HG02981 (cell line): ENCODE results near the gene TNS3.

ENCODE experiments used
- ATAC-seq: cut with Tn5 transposase; IDR thresholded peaks from one replicate; pipeline ENCODE4 v1.9.1; 2021; ENCODE audit warnings: mild to moderate bottlenecking, moderate library complexity; ENCODE audit not compliant: unreplicated experiment

Gene TNS3

GRCh38 chr7:47414342-47415317 lies 167.3 kb downstream of the TNS3 start:
- no peak for ATAC-seq

GRCh38 chr7:47413526-47414341 lies 168.2 kb downstream of the TNS3 start:
- ATAC-seq: no peak

DNA sequence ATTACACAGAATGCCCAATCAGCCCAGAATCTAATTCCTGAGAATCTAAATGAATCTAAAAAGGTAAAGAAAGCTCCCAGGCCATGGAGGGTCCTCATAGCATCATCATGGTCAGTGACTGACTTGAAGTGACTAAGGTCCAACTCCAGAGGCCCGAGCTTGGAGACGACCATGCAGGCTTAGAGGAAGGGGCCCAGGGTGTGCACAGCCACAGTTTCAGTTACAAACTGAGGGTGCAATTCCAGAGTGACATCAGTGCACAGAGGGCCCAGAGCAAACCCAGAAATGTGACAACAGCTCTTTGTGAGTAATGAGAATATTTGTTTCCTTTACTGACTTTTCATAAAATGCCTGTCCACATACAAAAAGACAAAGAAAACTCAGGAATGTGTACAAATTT lies 170.0 kb downstream of the TNS3 start:
- no peak for ATAC-seq

GRCh38 chr7:47411281-47411869 lies 170.5 kb downstream of the TNS3 start:
- no peak for ATAC-seq

DNA sequence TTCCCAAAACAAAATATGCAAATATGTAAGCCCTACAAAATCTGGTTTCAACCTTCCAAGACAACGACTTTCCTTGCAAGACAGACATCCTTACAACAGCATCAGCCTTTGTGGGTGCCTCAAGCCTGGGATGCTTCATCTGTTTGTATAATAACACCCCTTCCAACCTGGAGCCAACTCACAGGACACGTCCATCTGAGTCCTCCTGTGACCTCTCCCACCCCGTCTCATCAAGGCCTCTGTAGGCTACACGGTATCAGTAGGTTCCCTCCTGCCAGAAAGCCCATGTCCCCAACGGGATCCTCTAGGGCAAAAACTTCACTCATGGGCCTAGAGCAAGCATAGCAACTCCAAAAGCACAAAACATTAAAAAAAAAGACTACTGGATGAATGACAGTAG lies 173.2 kb downstream of the TNS3 start:
- ATAC-seq: no peak

DNA sequence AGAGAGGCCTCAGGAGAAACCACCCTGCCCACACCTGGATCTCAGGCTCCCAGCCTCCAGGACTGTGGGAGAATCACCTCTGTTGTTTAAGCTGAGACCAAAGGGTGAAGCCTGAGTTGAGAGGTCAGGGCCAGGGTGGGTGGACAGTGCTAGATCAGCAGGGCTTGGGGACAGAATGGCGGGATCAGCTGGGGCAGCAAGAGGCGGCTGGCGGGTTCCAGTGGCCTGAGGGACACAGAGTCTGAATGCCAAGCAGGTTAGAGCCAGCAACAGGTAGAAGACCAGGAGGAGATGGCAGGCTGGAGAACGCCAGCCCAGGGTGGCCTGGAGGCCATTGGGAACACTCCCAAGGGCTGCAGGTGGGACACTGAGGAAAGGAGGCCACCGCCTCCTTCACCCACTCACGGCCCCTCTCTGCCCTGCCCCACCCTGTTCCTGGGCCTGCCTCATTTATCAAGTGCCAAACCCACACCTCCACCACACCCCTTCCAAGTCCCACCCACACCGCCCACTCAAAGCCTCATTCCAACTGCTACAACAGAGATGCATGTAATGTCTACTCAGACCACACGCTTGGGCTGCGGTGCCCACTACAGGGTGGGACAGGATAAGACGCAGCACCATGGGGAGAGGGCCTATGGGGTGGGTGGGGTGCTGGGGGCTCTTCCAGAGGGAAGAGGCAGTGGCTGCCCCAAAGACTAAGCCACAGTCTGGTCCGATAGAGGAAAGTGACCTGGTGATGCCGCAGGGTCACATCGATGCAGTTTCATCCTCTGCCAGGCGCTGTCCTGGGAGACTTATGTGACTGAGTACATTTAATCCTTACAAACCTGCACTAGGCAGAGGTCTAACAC lies 173.9 kb downstream of the TNS3 start:
- ATAC-seq: no peak

GRCh38 chr7:47407136-47407535 lies 174.8 kb downstream of the TNS3 start:
- no peak for ATAC-seq

DNA sequence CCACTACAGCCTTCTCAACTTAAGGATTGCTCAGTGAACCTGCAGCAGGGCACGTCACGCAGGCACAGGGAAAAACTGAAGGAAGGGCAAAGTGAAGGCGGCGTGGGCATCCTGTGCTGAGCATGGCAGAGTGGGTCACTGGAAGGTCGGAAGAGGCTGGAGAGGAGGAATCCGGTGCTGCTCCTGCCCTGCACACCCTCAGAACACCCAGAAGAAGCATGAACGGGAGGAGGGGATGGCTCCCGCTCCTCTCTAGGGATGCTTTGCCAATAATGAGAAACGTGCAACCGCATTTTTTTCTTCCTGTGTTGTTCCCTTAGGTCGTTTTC lies 175.1 kb downstream of the TNS3 start:
- ATAC-seq: no peak

DNA sequence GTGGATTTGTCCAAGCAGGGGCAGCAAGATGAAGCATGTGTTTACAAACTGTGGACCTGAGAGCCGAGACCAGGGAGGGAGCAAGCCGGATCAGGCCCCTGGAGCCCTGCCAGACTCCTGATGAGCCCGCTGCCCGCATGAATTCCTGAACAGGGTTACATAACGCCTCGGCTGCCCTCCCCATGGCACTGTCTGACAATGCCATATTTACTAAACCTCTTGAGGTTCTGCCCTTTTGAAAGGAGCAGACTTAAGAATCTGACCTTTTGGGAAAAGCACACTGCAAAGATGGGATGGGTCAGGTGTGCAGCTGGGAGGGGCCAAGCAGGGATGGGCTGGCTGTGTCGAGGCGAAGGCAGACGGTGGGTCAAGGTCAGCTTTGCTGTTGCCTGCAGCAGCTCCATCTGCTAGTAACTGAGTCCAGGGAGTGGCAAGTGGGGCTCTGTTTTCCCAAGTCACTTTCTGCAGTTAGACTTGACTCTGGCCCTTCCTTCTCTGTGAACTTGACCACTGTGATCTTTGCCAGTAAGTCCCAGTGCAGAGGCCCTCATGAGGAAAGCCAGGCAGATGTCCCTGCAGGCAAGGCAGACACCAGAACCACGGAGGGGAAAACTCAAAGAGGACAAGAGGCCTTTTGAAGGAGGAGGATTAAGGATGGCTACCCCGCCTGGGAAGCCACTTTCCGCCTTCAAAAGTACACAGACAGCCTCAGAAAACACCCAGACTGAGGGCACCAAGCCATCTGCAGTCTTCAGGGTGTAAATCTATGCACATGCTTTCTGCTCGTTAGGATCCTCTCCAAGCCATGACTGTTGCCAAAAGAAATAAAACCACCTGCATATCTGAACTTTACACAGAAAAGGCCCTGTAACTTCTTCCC lies 175.8 kb downstream of the TNS3 start:
- no peak for ATAC-seq

DNA sequence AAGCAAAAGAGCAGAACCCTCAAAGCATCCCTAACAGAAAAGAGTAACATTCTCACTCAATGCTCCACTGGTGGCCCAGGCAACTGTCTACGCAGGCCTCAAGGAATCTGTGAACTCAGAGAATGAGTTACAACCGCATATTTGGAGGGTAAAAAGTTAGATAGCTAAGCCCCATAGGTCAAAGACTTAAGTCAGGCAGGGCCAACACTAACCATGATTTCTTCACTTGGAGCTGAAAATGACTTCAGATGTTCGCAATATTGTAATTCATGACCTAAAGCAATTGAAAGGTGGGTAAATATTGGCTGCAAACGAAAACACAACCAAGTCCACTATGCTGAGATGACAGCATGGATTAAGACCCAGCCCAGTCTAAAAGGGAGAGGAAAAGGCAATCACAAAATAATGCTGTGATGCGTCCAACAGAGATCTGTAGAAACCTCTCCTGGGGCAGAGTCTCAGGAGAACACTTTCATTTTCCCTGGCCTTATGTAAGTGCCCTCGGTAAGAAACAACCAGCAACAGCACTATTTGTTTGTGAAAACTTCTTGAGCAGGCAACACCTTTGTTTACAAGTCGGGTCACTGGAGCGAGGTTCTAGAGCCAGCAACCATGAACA lies 176.5 kb downstream of the TNS3 start:
- no peak for ATAC-seq

DNA sequence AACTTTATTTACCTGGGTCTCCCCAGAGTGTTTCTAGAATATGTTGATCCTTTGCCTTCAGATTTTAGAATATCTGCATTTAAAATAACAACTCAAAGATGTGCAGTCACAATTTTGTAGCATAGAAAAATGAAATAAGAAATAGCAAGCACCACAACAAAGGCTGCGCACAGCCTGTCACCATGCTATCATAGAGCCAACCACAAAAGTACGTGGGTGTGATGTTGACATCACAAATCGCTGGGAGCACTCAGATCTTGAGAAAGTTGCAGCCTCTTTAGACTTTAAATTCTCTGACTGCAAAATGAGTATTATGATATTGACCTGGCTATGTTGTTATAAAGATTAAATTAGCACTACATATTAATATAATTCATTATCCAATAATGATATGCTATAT lies 177.9 kb downstream of the TNS3 start:
- ATAC-seq: no peak

- no peak for ATAC-seq
These were observed 178.7 kb downstream of the TNS3 start for GRCh38 chr7:47402941-47403866.

DNA sequence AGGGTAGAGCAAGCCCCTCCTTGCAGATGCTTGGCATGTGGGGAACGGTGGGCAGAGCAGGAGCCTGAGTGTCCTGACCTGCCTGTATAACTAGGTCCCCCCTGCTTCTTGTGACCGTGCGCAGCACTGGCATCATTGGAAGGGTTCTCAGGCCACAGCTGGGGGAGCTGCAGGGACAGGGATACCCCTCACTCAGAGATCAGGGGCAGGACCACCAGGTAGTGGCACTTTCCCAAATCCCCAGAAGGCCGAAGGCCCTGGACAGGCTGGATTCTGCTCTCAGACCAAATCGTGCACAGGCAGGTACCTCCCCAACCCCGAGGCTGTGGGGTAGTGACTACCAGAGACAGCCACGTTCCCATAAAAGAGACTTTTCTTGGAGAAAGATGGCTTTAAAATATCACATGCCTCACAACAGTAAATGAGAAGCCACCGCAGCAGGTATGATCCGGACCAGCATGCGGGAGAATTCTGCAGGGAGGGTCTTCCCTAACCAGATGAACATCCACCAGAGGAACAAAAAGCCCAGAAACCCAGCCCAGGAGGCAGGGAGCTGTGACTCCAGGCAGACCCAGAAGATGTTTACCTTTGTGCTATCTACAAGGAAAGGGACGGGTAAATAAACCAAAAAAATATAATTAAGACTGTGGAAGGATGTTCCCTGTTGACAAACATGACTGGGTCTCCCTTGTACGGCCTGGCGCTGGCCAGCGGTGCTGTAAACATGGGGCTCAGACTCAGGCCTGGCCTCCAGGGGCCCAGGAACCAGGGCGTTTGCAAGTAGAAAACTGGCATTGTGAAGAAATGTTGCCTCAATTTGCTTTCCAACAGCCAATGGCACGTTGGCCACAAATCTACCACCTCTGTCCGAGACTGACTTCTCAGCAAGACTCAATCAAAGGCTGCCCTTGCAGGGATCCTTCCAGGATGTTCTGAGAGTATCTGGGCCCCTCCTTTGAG lies 180.0 kb downstream of the TNS3 start:
- ATAC-seq: no peak

- no peak for ATAC-seq
These were observed 181.1 kb downstream of the TNS3 start for GRCh38 chr7:47400741-47401206.

DNA sequence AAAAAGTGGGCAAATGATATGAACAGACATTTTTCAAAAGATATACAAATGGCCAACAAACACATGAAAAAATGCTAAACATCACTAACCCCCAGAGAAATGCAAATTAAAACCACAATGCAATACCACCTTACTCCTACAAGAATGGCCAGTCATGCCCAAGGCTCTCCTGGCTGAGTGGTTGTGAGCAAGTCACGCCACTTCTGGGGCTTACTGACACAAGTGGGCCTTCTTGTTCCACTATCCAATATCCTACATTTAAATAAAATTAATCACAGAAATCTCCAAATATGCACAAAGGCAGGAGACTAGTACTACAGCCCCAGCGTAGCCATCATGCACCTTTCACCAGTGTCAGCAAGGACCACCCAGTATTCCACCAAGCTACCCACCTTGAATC lies 181.9 kb downstream of the TNS3 start:
- ATAC-seq: no peak

DNA sequence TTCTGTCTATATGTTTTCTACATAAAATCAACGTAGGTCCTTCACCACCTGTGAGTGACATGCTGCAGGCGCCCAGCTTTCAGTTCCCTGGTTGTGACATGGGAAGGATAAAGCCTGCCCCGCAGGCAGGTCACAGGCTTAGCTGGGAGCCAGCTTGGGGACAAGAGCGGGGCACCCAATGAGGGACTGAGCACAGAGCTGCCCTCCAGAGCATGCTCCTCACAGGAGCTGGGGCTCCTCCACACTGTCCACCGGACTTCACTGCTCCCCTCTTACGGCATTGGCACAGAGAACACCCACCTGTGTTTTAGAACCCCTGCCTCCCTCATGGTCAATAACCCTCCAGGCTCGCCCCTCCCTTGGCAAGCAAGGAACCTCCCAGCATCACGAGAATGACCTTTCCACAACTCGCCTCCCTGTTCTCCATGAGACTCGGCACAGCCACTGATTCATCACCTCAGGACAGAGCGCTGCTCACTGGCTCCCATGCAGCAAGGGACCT lies 187.1 kb downstream of the TNS3 start:
- ATAC-seq: no peak

GRCh38 chr7:47394216-47394615 lies 187.7 kb downstream of the TNS3 start:
- no peak for ATAC-seq
